COLO829 (cell line): Measurements from ENCODE around the gene SMIM31.

ENCODE experiments used
- DNase-seq: peaks from one replicate; pipeline ENCODE4 v3.0.0; 2012; ENCODE audit warnings: low spot score

Gene SMIM31

DNA sequence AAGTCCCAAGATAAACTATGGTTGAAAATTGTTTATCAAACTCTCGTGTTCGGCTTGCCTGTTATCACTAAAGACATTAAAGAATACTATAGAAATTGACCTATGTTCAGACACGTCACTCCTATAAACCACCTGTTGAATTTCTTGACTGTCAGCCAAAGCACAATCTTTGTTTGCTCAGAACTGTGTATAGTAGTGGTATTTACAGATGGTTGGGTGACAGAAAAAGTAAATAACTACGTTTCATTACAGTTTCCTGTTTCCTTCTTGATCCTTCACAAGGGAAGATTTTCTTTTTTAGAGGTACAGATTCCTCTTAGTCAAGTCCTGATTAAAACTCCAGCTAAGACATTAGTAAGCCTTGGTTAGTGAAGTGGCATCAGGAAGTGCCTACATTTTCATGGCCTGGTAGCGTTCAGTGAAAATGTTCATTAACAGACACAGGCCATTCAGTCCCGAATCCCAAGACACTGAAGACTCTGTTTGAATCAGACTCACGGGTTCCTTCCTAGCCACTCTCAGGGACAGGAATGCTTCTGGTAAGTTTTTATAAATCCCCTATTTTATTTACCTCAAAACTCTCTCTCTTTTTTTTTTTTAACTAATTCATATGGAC lies at the start of gene SMIM31:
SMIM31 (plus strand) TSS at position 259 of the 616 bp plus-strand sequence. CDS start 16,313 bp downstream, outside the sequence.
- DNase-seq, result peak; percentile 57

DNA sequence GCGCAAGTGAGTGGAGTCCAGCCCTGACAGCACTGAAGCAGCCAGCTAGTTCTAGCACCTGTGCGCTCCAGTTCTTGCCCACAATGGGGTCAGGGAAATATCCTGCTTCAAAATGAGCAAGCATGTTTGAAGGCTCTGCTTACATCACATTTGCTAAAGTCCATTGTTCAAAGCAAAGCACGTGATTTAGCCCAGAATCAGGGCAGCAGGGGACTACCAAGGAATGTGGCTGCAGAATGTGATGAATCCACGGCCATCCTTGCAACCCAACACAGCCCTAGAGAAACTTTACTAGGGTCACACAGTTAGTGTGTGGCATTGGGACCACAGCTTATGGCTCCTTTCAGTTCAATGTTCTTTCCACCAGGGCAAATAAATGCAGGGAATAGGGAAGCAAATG lies 47.3 kb upstream of the SMIM31 start:
- DNase-seq, result no peak

DNA sequence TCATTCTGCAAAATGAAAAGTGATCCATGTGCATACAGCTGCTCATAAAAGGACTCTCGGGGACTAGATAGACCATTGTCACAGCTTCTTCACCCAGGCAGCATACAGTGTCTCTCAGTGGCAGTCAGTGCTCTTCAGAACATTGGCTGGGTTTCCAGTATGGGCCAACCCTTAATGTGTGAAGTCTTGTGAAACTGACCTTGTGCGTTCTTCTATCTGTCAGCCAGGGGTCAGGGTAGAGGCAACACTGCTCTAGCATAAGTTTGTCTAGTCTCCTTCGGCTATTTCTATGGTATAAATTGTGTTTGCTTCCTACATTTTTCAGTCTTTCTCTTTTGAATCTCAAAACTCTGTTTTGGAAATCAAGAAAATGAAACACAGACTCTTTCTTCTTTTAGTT lies 37.0 kb upstream of the SMIM31 start:
- DNase-seq, result peak; percentile 23

DNA sequence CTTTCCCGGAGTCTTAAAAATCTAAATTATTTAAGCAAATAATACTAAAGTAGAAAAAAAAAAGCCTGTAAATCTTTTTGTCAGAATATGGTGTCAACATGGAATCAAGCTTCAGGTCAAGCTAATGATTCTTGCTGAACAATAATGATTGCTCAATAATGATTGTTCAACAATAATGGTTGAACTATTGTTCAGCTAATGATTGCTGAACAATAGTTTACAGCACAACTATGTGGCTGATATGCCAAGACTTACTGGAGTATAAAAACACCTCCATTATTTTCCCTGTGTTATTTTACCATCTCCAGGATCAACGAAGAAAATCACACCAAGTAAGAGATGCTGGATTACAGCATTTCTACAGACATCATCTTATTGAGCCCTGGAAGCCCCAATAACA lies 35.1 kb upstream of the SMIM31 start:
- no peak for DNase-seq

DNA sequence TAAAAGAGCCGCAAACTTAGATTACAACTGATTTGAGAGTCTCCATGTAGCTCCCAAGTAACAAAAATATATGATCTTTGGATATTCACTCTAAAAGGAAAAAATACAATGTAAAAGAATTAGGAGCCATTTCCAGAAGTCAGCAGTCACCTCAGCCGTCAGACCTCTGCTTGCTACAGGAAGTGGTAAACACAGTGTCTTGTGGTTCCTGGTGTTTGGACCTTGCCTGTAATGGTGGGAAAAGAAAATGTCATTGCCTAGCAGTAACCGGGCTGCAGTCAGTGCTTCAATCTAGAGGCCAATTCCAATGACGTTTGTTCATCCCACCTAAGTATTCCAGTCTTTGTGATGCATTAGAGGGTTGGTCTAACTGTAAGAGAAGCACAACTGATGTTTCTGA lies 28.9 kb upstream of the SMIM31 start:
- no peak for DNase-seq

DNA sequence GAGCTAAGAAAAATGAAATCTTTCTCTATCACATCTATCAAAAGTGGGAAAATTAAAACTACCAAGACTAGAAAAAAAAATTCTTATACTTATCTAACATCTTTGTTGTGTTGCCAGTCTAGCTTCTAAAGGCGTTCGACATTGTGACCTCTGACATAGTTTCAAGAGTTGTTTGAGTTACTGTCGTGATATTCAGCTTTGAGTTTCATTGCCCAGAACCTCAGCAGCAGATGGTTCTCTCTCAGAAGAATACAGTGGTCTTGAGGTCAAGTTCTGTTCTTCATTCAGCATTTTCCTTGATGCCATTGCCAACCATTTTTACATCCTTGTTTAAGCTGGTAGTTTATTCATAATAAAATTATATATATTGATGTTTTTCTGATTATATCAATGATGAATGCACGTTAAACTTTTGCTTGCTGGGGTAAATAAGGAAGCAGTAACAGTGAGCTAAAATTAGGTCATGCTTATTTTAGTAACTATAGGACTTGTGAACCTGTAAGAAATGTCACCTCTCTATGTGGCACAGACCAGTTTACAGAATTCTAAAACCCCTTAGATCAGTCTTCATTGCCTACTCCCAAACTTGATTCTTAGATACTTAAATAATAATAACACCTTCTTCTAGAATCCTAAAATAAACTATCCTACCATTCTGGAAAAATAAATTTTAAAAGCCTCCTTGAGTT lies 23.1 kb upstream of the SMIM31 start:
- DNase-seq, result no peak

DNA sequence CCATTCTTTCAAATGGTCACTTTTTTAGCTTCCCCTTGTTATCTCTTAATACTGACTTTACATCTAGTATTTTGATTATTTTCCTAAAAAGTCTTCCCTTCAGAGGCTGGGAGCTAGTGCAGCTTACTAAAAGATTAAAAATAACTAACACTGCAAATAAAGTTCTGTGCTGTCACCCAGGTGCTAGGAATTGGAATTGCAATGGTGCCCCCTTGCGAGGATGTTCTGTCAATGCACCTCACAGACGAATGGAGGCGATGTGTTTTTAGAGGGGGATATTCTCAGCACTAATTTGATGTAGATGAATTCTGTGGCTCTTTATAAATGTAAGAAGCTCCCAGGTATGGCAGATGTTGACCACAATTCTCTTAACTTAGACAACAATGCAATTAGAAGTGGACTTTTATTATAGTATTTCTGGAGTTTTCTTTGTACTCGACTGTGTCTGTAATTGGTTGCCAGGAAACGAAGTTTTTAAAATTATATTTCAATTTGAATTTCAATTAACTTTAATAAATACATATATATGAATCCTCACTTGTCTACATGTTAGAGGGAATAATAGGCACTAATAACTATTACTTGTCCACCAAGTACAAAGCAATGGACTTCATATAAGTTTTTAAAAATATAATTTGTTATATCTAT lies 22.0 kb upstream of the SMIM31 start:
- peak; percentile 74 for DNase-seq

DNA sequence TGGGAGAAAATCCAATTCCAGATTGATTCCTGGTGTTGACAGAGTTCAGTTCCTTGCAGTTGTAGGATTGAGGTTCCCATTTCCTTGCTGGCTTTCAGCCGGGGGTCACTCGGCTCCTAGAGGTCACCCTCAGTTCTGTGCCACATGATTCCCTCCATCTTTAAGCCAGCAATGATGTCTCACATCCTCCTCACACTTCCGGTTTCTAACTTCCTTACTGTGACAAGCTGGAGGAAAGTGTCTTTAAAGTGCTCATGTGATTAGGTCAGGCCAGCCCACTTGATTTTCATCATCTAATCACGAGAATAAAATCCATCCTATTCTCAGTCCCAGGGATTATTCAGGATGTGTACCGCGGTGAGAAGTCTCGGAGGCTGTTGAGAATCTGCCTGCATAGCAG lies 19.4 kb upstream of the SMIM31 start:
- DNase-seq, result peak; percentile 23

DNA sequence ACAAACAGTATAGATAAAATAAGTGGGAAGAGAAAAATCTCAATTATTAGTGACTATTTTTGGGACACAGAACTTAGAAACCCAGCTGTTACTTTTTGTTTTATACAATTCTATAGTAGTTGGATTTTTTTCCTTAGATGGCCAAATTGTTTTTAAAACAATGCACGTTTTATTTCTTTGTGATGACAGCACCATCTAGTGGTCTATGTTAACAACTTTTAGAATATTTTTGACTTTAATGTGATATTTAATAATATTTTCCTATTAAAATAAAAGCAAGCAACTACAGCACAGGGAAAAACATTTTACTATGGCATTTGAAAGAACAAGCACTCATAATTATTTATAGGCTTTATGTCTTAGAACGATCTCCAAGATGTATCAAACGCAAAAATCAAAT lies 5.6 kb upstream of the SMIM31 start:
- DNase-seq, result peak; percentile 44

DNA sequence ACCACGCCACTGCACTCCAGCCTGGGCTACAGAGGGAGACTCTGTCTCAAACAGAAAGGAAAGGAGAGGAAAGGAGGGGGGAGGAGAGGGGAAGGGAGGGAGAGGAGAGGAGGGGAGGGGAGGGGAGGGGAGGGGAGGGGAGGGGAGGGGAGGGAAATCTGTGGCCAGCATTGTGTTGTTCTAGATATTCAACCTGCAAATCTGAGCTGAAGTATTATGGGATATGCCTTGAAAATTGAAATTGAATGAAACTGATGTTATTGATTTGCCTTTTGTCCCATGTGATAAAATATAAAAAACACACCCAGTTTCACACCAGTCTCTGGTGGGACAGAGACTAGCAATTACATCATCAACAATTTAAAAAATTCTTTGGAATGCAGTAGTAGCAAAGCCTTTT lies 1.5 kb downstream of the SMIM31 start:
- no peak for DNase-seq

DNA sequence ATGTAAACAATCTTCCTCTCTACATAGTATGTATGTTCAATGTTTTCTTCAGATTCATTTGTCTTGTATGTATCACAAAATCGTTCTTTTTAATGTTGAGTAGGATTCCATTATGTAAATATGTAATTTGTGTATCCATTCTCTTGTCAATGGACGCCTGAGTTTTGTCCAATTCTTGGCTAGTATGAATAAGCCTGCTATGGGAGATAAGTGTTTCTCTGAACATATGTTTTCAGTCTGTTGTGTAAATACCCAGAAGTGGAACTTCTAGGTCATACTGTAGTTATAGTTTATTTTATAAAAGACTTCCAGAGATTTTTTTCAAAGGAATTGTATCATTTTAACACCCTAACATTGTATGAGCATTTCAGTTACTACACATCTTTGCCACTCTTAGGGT lies 2.8 kb downstream of the SMIM31 start:
- no peak for DNase-seq

DNA sequence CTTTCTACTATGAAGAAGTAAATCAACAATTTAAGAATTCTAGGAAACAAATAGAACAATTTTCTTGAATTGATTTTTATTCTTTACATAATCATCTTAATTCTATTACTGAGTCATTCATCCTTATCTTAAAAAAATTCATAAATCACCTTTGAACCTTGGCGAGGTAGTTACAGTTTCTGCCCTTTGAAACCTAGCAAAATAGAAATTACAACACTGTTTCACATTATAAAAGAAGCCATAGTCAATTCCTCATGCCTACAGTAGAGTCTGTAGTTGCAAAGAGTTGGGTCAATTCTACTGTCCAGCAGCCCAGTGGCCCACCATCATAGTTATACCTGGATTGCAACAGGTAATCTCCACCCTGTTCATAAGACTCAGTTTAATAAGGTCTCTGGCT lies 7.3 kb downstream of the SMIM31 start:
- no peak for DNase-seq

DNA sequence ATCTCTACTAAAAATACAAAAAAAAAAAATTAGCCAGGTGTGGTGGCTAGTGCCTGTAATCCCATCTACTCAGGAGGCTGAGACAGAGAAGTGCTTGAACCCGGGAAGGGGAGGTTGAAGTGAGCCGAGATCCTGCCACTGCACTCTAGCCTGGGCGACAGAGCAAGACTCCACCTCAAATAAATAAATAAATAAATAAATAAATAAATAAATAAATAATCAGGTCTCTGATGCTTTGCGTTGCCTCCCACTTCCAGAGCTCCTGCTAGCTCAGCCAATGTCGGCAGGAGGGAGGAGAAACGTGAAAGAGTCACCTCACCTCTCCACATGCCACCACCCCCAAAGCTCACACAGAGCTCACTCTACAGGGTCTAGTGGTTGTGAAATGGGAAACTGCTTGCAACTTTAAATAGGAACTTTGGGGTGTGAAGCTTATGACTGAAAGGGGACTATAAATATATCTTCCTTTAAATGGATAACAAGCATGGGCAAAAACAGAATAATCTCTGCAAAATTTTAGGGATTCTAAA lies 7.9 kb downstream of the SMIM31 start:
- no peak for DNase-seq

DNA sequence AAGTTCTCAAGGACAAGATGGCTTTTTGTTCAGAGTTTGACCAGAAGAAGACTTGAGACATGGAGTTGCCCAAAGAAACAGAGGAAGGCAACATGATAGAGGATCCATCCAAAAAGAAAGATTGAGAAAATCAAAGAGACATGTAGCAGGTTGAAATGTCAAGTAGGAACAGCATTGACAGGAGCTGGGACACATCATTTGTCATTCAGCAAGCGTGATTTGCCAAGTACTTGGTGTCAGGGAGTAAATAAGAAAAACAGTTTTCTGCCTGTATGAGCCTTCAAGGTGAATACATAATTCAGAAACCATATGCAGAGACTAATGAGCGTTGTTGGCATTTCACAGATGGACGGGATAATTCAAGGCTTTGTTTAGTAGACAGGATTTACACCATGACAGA lies 11.2 kb downstream of the SMIM31 start:
- no peak for DNase-seq

DNA sequence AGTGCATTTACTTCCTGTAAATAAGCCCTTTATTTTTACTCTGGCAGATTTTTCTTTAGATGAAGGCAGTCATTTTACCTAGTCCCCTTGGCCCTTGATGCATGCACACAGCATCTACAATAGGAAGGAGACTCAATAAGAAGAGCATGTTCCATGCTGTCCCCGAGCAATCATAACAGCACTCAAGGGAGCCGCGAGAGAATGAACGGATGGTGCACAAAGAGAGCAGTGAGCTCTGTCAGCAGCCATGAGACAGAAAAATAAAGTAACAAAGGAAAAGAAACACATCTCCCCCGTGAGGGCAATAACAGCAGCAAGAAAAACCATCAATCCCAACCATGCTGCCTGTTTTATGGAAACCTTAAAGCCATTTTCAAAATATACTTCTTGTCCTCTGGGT lies 11.9 kb downstream of the SMIM31 start:
- DNase-seq, result no peak

DNA sequence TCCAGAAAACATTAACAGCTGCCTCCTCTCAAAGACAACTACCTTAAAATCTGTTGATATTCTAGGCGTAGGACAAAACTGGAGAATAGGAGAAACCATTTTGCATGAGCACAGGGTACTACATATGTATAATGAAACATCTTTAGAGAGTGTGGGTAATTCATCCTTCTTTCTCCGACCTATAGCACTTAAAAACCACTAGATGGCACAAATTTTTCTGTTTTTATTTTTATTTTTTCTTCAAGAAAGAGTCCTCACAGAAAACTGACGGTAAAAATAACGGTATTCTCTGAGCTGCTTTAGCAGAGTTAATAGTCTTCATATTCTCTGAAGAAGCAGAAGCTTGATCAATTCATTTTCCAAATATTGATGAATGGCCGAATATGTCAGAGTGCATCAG lies 14.6 kb downstream of the SMIM31 start:
- DNase-seq, result peak; percentile 30

DNA sequence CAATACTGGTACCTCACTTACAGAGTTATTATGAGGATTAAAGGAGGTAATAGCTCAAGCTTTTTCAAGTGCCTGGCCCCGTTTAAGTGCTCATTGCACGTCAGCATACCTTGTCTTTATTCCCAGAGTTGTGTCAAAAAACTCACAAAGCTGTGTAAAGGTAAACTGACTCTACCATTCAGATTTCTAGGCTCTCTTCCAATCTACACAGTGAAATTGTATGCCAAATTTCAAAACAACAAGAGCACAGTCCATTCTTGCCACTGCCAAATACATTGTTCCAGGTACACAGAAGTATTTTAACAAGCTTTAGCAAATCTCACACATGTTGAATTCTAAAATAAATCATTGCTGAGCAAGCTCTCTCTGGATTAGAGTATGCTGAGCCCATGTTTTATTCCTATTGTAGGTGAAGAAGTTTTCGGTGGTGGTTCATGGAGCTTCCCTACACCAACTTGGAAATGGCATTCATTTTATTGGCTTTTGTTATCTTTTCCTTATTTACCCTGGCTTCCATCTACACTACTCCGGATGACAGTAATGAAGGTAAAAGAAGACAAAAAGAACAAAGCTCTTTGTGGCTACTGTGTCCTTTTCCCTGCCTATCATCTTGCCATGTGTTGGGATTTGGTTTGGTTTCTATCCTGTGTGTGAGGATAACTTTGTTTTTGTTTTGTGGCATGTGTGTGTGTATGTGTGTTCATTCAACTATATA lies 16.2 kb downstream of the SMIM31 start:
- DNase-seq, result no peak

DNA sequence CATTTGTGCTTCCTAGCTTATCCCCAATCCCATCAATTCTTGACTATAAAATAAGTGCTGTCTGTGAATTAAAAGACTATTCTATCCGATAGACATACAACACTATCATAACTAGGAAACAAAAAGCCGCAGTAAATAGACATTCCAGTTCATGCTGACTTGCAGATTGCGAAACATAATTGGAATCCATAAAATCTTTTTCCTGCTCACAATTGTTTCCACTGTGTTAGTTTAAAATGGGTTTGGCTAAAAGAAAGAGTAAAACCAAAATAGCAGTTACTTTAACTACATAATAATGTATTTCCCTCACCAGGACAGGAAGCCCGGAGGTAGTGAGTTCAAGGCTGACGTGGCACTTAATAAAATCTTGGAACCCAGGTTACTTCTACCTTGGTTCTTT lies 17.2 kb downstream of the SMIM31 start:
- DNase-seq, result no peak

DNA sequence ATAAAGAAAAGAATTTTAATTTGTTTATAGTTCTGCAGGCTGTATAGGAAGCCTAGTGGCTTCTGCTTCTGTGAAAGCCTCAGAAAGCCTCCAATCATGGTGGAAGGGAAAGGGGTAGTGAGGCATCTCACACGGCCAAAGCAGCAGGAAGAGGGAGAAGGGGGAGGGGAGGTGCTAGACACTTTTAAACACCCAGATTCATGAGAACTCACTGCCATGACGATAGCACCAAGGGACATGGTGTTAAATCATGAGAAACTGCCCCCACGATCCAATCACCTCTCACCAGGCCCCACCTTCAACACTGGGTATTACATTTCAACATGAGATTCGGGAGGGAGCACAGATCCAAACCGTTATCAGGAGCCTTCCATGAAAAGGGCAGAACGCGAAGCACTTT lies 18.1 kb downstream of the SMIM31 start:
- DNase-seq, result no peak

DNA sequence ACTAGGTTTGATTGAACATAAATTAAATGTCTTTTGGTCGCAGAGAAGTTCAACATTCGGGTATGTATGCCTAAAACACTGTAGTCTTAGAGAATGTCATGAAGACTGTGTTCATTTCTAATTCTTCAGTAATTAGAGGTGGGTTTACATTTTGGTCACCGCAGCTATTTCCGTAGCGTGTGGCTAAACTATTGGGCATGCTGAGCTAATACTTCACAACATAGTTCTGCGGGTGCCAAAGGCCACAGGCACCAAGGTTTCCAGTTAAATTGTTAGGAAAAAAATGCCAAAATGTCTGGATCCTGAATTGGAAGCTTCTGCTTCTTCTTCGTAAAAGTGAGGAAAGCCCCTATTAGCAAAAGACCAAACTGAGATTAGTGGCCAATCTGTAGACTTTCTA lies 25.1 kb downstream of the SMIM31 start:
- no peak for DNase-seq

DNA sequence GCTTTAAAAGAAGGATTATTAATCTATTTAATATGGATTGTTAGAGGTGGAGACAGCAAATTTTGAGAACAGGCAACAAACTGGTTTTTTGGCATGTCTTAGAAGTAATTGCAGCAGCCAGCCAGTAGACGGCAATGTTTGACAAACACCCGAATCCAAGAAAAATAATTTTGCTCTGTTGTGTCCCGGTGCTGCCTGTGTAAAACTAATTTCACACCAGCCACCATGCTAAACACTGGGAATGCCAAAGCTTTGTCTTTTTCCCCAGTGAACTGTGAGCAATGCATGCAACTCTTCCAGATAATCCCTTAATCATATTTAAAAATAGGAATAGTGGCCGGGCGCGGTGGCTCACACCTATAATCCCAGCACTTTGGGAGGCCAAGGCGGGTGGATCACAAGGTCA lies 25.9 kb downstream of the SMIM31 start:
- DNase-seq, result peak; percentile 53

DNA sequence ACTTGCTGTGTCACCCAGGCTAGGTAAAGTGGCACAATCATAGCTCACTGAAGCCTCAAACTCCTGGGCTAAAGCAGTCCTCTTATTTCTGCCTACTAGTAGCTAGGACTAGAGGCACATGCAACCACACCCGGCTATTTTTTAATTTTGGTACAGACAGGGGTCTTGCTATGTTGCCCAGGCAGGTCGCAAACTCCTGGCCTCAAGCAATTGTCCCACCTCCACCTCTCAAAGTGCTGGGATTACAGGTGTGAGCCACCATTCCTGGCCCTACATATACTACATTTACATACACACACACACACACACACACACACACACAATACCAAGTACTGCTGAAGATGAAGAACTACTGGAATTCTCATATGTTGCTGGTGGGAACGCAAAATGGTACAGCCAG lies 26.9 kb downstream of the SMIM31 start:
- DNase-seq, result no peak

DNA sequence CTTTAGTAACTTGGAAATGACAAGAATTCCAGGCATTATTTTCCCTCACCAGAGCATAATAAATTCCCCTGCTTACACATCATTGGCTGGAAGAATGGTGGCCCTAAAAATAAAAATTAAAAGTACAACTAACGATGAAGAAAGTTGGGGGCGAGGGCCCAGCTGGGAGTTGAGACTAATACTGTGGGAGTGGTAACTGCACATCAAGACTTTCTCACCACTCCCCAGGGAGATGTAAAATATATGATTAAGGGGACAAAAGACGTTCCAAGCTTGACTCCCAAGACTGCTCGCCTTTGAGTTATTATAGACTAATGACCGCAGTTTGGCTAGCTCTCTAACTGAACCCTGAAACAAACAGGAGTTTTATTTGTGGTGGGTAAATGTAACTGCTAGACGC lies 30.0 kb downstream of the SMIM31 start:
- DNase-seq, result no peak
